NAMALWA (cell line): Measurements from ENCODE around the gene MOAP1.
A peak's percentile ranks its signal among the peaks of the same experiment; 100 is the strongest.
"Not testable (repeated sequence)": the region's sequence is repeated elsewhere in the genome, so short reads cannot be mapped to it uniquely, and the experiment has no call there.

ENCODE experiments used
- DNase-seq: peaks from one replicate; pipeline ENCODE4 v3.0.0-alpha.2; 2015; ENCODE audit warnings: low spot score

MOAP1 gene

GRCh38 chr14:93184391-93185348 lies at the start of gene MOAP1, which contains the start of gene LYSET:
Gene MOAP1 (minus strand): TSS chr14:93184897. CDS start chr14:93184242, 655 bp downstream.
Gene LYSET (plus strand): TSS chr14:93185317. CDS start chr14:93185406, 89 bp downstream.
- DNase-seq, result peak; percentile 91

GRCh38 chr14:93233078-93233477 lies 48.4 kb upstream of the MOAP1 start:
- not testable (repeated sequence) for DNase-seq

GRCh38 chr14:93232159-93232558 lies 47.5 kb upstream of the MOAP1 start:
- DNase-seq, result no peak

GRCh38 chr14:93231129-93231979 lies 46.7 kb upstream of the MOAP1 start:
- no peak for DNase-seq

GRCh38 chr14:93230539-93230938 lies 45.8 kb upstream of the MOAP1 start:
- DNase-seq, result no peak

- DNase-seq, result no peak
Measured at GRCh38 chr14:93228550-93228949, 43.9 kb upstream of the MOAP1 start.

- no peak for DNase-seq
Measured at GRCh38 chr14:93223565-93223964, 38.9 kb upstream of the MOAP1 start.

GRCh38 chr14:93220509-93220908 lies 35.8 kb upstream of the MOAP1 start:
- peak; percentile 28 for DNase-seq

- peak; percentile 79 for DNase-seq
Measured at GRCh38 chr14:93219103-93219726, 34.5 kb upstream of the MOAP1 start.

GRCh38 chr14:93214598-93214997 lies 29.9 kb upstream of the MOAP1 start:
- DNase-seq, result no peak

- peak; percentile 53 for DNase-seq
Measured at GRCh38 chr14:93212432-93212831, 27.7 kb upstream of the MOAP1 start.

GRCh38 chr14:93207468-93208308 lies 23.0 kb upstream of the MOAP1 start:
- peak; percentile 68 for DNase-seq

- DNase-seq, result peak; percentile 96
Measured at GRCh38 chr14:93206793-93207467, 22.2 kb upstream of the MOAP1 start, which contains the start of the genes GON7 and UBR7. Gene GON7 (minus strand): TSS chr14:93207065. CDS start chr14:93207037, 28 bp downstream. Gene UBR7 (plus strand): TSS chr14:93207256. CDS start chr14:93207292, 36 bp downstream.

- no peak for DNase-seq
Measured at GRCh38 chr14:93201155-93201704, 16.5 kb upstream of the MOAP1 start.

GRCh38 chr14:93200553-93200952 lies 15.9 kb upstream of the MOAP1 start:
- DNase-seq, result no peak

GRCh38 chr14:93199031-93199430 lies 14.3 kb upstream of the MOAP1 start:
- DNase-seq, result no peak

- no peak for DNase-seq
Measured at GRCh38 chr14:93195316-93195999, 10.8 kb upstream of the MOAP1 start.

- no peak for DNase-seq
Measured at GRCh38 chr14:93186956-93187355, 2.3 kb upstream of the MOAP1 start.

GRCh38 chr14:93186466-93186865 lies 1.8 kb upstream of the MOAP1 start:
- peak; percentile 13 for DNase-seq

GRCh38 chr14:93185349-93185720 lies 638 bp upstream of the MOAP1 start:
- DNase-seq, result no peak
